HepG2 (cell line): ENCODE results near the gene STK32C.

Source experiments
- FOXP1 ChIP-seq, 2 experiments: fragments of 450-650 bp in 1 of 2; IDR thresholded peaks; 2 replicates each; pipeline ENCODE4 v1.6.1; 2017 to 2018; ENCODE audit warnings: antibody characterized with exemption in 1 of 2
- SMARCC2 ChIP-seq: fragments of 450-650 bp; IDR thresholded peaks from 2 replicates; pipeline ENCODE4 v1.6.1; 2017; ENCODE audit warnings: antibody characterized with exemption, mild to moderate bottlenecking
- SRSF1 ChIP-seq: fragments of 200-400 bp; formaldehyde crosslinking; optimal IDR thresholded peaks from 2 replicates; pipeline ENCODE3; 2017; ENCODE audit warnings: mild to moderate bottlenecking, low read depth, low read length, moderate library complexity
- ZNF101 ChIP-seq: sonication (generic); formaldehyde crosslinking; IDR thresholded peaks from 2 replicates; pipeline ENCODE4 v1.4.0; 2020; ENCODE audit warnings: mild to moderate bottlenecking, low read depth, missing genetic modification reagents, borderline replicate concordance
- ZNF589 ChIP-seq: sonication (generic); formaldehyde crosslinking; conservative IDR thresholded peaks from 2 replicates; pipeline ENCODE4 v1.8.0; 2022; ENCODE audit warnings: mild to moderate bottlenecking, moderate library complexity, missing genetic modification reagents
- ZNF772 ChIP-seq: sonication (generic); formaldehyde crosslinking; IDR thresholded peaks from 2 replicates; pipeline ENCODE4 v1.5.0; 2020; ENCODE audit warnings: mild to moderate bottlenecking, missing genetic modification reagents
- ZNF780A ChIP-seq: sonication (generic); formaldehyde crosslinking; IDR thresholded peaks from 2 replicates; pipeline ENCODE4 v1.8.0; 2022; ENCODE audit warnings: mild to moderate bottlenecking, missing genetic modification reagents, moderate library complexity
- ZZZ3 ChIP-seq: sonication (generic); formaldehyde crosslinking; IDR thresholded peaks from 2 replicates; pipeline ENCODE4 v1.4.0; 2020; ENCODE audit warnings: missing genetic modification reagents, mild to moderate bottlenecking, borderline replicate concordance
- TF ChIP-seq, protein P1 (sequence below): sonication (generic); formaldehyde crosslinking; IDR thresholded peaks from 2 replicates; pipeline ENCODE4 v1.4.0; 2020; ENCODE audit warnings: missing genetic modification reagents
- TF ChIP-seq, protein P2 (sequence below): sonication (generic); formaldehyde crosslinking; IDR thresholded peaks from 2 replicates; pipeline ENCODE4 v1.5.0; 2020; ENCODE audit warnings: mild to moderate bottlenecking, missing genetic modification reagents, borderline replicate concordance
- TF ChIP-seq, protein P3 (sequence below): IDR thresholded peaks from 2 replicates; pipeline ENCODE4 v1.6.1; 2012; ENCODE audit warnings: low read length, improper control_type of control experiment
- TF ChIP-seq, protein P4 (sequence below): sonication (generic); formaldehyde crosslinking; IDR thresholded peaks from 2 replicates; pipeline ENCODE4 v1.4.0; 2020; ENCODE audit warnings: mild to moderate bottlenecking, missing genetic modification reagents
- TF ChIP-seq, protein P5 (sequence below): sonication (generic); formaldehyde crosslinking; IDR thresholded peaks from 2 replicates; pipeline ENCODE4 v1.5.0; 2020; ENCODE audit warnings: mild to moderate bottlenecking, missing genetic modification reagents, moderate library complexity

DNA sequence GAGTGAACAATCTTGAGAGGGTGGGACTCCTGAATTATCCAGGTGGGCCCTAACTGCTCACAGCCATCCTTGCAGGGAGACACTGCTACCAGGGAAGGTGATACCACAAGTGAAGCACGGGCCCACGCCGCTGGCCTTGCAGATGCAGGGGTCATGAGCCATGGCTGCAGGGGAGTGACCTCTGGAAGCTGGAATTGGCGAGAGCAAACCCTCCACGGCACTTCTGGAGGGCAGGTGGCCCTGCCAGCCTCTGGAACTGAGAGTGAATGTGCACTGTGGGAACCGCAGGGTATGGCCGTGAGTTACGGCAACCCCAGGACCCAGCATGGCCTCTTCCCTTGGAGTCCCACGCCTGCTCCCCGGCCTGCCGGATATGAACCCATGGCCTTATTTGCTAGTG is 37.5 kb downstream of the STK32C start:
- TF ChIP-seq, protein P1, sequence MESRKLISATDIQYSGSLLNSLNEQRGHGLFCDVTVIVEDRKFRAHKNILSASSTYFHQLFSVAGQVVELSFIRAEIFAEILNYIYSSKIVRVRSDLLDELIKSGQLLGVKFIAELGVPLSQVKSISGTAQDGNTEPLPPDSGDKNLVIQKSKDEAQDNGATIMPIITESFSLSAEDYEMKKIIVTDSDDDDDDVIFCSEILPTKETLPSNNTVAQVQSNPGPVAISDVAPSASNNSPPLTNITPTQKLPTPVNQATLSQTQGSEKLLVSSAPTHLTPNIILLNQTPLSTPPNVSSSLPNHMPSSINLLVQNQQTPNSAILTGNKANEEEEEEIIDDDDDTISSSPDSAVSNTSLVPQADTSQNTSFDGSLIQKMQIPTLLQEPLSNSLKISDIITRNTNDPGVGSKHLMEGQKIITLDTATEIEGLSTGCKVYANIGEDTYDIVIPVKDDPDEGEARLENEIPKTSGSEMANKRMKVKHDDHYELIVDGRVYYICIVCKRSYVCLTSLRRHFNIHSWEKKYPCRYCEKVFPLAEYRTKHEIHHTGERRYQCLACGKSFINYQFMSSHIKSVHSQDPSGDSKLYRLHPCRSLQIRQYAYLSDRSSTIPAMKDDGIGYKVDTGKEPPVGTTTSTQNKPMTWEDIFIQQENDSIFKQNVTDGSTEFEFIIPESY (CRISPR knock-in tag): no peak
- no peak for TF ChIP-seq ZZZ3 (CRISPR knock-in tag)
- no peak for TF ChIP-seq SRSF1
- TF ChIP-seq ZNF589: no peak
- TF ChIP-seq, protein P2, sequence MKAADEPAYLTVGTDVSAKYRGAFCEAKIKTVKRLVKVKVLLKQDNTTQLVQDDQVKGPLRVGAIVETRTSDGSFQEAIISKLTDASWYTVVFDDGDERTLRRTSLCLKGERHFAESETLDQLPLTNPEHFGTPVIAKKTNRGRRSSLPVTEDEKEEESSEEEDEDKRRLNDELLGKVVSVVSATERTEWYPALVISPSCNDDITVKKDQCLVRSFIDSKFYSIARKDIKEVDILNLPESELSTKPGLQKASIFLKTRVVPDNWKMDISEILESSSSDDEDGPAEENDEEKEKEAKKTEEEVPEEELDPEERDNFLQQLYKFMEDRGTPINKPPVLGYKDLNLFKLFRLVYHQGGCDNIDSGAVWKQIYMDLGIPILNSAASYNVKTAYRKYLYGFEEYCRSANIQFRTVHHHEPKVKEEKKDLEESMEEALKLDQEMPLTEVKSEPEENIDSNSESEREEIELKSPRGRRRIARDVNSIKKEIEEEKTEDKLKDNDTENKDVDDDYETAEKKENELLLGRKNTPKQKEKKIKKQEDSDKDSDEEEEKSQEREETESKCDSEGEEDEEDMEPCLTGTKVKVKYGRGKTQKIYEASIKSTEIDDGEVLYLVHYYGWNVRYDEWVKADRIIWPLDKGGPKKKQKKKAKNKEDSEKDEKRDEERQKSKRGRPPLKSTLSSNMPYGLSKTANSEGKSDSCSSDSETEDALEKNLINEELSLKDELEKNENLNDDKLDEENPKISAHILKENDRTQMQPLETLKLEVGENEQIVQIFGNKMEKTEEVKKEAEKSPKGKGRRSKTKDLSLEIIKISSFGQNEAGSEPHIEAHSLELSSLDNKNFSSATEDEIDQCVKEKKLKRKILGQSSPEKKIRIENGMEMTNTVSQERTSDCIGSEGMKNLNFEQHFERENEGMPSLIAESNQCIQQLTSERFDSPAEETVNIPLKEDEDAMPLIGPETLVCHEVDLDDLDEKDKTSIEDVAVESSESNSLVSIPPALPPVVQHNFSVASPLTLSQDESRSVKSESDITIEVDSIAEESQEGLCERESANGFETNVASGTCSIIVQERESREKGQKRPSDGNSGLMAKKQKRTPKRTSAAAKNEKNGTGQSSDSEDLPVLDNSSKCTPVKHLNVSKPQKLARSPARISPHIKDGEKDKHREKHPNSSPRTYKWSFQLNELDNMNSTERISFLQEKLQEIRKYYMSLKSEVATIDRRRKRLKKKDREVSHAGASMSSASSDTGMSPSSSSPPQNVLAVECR (CRISPR knock-in tag): no peak
- TF ChIP-seq, protein P3, sequence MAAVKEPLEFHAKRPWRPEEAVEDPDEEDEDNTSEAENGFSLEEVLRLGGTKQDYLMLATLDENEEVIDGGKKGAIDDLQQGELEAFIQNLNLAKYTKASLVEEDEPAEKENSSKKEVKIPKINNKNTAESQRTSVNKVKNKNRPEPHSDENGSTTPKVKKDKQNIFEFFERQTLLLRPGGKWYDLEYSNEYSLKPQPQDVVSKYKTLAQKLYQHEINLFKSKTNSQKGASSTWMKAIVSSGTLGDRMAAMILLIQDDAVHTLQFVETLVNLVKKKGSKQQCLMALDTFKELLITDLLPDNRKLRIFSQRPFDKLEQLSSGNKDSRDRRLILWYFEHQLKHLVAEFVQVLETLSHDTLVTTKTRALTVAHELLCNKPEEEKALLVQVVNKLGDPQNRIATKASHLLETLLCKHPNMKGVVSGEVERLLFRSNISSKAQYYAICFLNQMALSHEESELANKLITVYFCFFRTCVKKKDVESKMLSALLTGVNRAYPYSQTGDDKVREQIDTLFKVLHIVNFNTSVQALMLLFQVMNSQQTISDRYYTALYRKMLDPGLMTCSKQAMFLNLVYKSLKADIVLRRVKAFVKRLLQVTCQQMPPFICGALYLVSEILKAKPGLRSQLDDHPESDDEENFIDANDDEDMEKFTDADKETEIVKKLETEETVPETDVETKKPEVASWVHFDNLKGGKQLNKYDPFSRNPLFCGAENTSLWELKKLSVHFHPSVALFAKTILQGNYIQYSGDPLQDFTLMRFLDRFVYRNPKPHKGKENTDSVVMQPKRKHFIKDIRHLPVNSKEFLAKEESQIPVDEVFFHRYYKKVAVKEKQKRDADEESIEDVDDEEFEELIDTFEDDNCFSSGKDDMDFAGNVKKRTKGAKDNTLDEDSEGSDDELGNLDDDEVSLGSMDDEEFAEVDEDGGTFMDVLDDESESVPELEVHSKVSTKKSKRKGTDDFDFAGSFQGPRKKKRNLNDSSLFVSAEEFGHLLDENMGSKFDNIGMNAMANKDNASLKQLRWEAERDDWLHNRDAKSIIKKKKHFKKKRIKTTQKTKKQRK: no peak
- TF ChIP-seq FOXP1 (IDR thresholded peaks at IDR 0.05): no peak
- no peak for TF ChIP-seq FOXP1 (CRISPR knock-in tag; IDR thresholded peaks at IDR 0.05)
- TF ChIP-seq SMARCC2: no peak
- TF ChIP-seq, protein P4, sequence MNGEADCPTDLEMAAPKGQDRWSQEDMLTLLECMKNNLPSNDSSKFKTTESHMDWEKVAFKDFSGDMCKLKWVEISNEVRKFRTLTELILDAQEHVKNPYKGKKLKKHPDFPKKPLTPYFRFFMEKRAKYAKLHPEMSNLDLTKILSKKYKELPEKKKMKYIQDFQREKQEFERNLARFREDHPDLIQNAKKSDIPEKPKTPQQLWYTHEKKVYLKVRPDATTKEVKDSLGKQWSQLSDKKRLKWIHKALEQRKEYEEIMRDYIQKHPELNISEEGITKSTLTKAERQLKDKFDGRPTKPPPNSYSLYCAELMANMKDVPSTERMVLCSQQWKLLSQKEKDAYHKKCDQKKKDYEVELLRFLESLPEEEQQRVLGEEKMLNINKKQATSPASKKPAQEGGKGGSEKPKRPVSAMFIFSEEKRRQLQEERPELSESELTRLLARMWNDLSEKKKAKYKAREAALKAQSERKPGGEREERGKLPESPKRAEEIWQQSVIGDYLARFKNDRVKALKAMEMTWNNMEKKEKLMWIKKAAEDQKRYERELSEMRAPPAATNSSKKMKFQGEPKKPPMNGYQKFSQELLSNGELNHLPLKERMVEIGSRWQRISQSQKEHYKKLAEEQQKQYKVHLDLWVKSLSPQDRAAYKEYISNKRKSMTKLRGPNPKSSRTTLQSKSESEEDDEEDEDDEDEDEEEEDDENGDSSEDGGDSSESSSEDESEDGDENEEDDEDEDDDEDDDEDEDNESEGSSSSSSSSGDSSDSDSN (CRISPR knock-in tag): no peak
- TF ChIP-seq ZNF780A: no peak
- TF ChIP-seq, protein P5, sequence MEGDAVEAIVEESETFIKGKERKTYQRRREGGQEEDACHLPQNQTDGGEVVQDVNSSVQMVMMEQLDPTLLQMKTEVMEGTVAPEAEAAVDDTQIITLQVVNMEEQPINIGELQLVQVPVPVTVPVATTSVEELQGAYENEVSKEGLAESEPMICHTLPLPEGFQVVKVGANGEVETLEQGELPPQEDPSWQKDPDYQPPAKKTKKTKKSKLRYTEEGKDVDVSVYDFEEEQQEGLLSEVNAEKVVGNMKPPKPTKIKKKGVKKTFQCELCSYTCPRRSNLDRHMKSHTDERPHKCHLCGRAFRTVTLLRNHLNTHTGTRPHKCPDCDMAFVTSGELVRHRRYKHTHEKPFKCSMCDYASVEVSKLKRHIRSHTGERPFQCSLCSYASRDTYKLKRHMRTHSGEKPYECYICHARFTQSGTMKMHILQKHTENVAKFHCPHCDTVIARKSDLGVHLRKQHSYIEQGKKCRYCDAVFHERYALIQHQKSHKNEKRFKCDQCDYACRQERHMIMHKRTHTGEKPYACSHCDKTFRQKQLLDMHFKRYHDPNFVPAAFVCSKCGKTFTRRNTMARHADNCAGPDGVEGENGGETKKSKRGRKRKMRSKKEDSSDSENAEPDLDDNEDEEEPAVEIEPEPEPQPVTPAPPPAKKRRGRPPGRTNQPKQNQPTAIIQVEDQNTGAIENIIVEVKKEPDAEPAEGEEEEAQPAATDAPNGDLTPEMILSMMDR (CRISPR knock-in tag): no peak
- no peak for TF ChIP-seq ZNF772 (CRISPR knock-in tag)
- no peak for TF ChIP-seq ZNF101 (CRISPR knock-in tag)
